Upper lobe of left lung (tissue), 6 donors: ENCODE data around the gene FAM120B. TPM values are rescaled to one million over a fixed set of nuclear protein-coding genes. Genes with fewer than 3 reads are reported as not detected.

Source experiments
- ATAC-seq, 2 donors: fragments of 200-7000 bp; cut with Tn5 transposase; one replicate each; pipeline ENCODE4 v1.9.1; 2022; ENCODE audit warnings: mild to moderate bottlenecking in 2 of 2, moderate library complexity in 2 of 2; ENCODE audit not compliant: low FRiP score in 2 of 2
- DNase-seq, 2 donors: peaks; one replicate each; pipeline ENCODE4 v3.0.0-alpha.2; 2019 to 2020
- H3K27ac ChIP-seq, 4 donors: fragments of 200-600 bp; sonication (generic); one replicate each; pipeline ENCODE4 v1.5.1; 2016 to 2019
- H3K27me3 ChIP-seq, 4 donors: fragments of 200-600 bp; sonication (generic); one replicate each; pipeline ENCODE4 v1.5.1; 2017 to 2019
- H3K36me3 ChIP-seq, 4 donors: fragments of 200-600 bp; sonication (generic); one replicate each; pipeline ENCODE4 v1.5.1; 2016 to 2019
- H3K4me1 ChIP-seq, 4 donors: fragments of 200-600 bp; sonication (generic); one replicate each; pipeline ENCODE4 v1.5.1; 2018 to 2019
- H3K4me3 ChIP-seq, 4 donors: fragments of 200-600 bp; sonication (generic); one replicate each; pipeline ENCODE4 v1.5.1; 2017 to 2019; ENCODE audit warnings: mild to moderate bottlenecking in 2 of 4, moderate library complexity in 1 of 4
- H3K9me3 ChIP-seq, 4 donors: fragments of 200-600 bp; sonication (generic); one replicate each; pipeline ENCODE4 v1.5.1; 2018 to 2019
- CTCF ChIP-seq, 6 experiments: fragments of 450-650 bp in 4 of 6; fragments of 200-600 bp in 2 of 6; sonication (generic) in 2 of 6; IDR thresholded peaks; one replicate each; pipeline ENCODE4 v1.5.1; 2016 to 2019; ENCODE audit warnings: antibody characterized with exemption in 6 of 6
- EP300 ChIP-seq, 4 donors: sonication (generic); formaldehyde crosslinking; IDR thresholded peaks; one replicate each; pipeline ENCODE4 v1.5.1; 2017; ENCODE audit warnings: antibody characterized with exemption in 4 of 4, control low read depth in 2 of 4
- POLR2A ChIP-seq, 4 donors: fragments of 450-650 bp; IDR thresholded peaks; one replicate each; pipeline ENCODE4 v1.5.1; 2016 to 2017; ENCODE audit warnings: antibody characterized with exemption in 4 of 4, mild to moderate bottlenecking in 2 of 4
- POLR2AphosphoS5 ChIP-seq, 2 donors: sonication (generic); formaldehyde crosslinking; IDR thresholded peaks; one replicate each; pipeline ENCODE4 v1.5.1; 2017; ENCODE audit warnings: antibody characterized with exemption in 2 of 2
- WGBS, 2 donors: methylation state at CpG; one replicate each; pipeline ENCODE4 v1.1.5; 2017 to 2018; 5-methylcytosine and 5-hydroxymethylcytosine counted together
- total RNA-seq, 6 donors: library from RNA; depleted of rRNA in 4 of 6; stranded (reverse); fragments of >200 nt in 4 of 6; gene quantifications; one replicate each; pipeline versions ENCODE4 v1.1.0 to v1.2.1, GENCODE V29; 2016 to 2021
- donor health status: DM: no; HTN: no; CAD: no; lungs with moderate emphysema.
- donor health status: DM: no; HTN: yes; CAD: no; lungs with severe emphysema.

Gene FAM120B
- total RNA-seq, 6 donors from 2014 or later: 20.1 to 51.3 (median 28.3) TPM

- H3K4me1 ChIP-seq: peaks cover 21 to 46% (median 28%) of the 10 kb centered on the region in 4 donors
- no peak for TF ChIP-seq EP300 (IDR thresholded peaks at IDR 0.05)
- no peak for TF ChIP-seq POLR2AphosphoS5 (IDR thresholded peaks at IDR 0.05)
- no peak for TF ChIP-seq CTCF (IDR thresholded peaks at IDR 0.05)
- no peak for TF ChIP-seq POLR2A (IDR thresholded peaks at IDR 0.05)
- peak overlapping the region; percentile 92 to 98 (median 96) for H3K27ac ChIP-seq
- H3K27me3 ChIP-seq: no peaks in the 10 kb centered on the region
- H3K4me3 ChIP-seq: peak overlapping the region; percentile 73 to 98 (median 83)
- no peaks in the 10 kb centered on the region for H3K9me3 ChIP-seq
- no peaks in the 10 kb centered on the region for H3K36me3 ChIP-seq
- 7 to 8% methylated on average over 13 to 15 of the region's 15 CpGs for WGBS, 2 donors
- no peak for ATAC-seq
- DNase-seq: no peak
Observed at GRCh38 chr6:170307080-170307545, 555 bp downstream of the FAM120B start.

- Histone ChIP-seq H3K4me3 (no peak overlapping the region), H3K36me3 (no peaks in the 10 kb centered on the region), H3K27me3 (no peaks in the 10 kb centered on the region), H3K4me1 (peaks cover 21 to 57% (median 28%) of the 10 kb centered on the region in 4 donors), H3K27ac (no peak overlapping the region), H3K9me3 (no peaks in the 10 kb centered on the region)
- no peak for ATAC-seq
- WGBS, 2 donors: 88 to 93% methylated on average over 1 of the region's 1 CpG
- no peak for DNase-seq
- TF ChIP-seq EP300 (IDR thresholded peaks at IDR 0.05): no peak
- TF ChIP-seq CTCF (IDR thresholded peaks at IDR 0.05): no peak
- no peak for TF ChIP-seq POLR2A (IDR thresholded peaks at IDR 0.05)
- TF ChIP-seq POLR2AphosphoS5 (IDR thresholded peaks at IDR 0.05): no peak
Observed at GRCh38 chr6:170308761-170309160, 2.2 kb downstream of the FAM120B start.

- H3K4me3 ChIP-seq: no peak overlapping the region
- peaks cover 15 to 52% (median 20%) of the 10 kb centered on the region in 4 donors for H3K4me1 ChIP-seq
- H3K27me3 ChIP-seq: no peaks in the 10 kb centered on the region
- H3K36me3 ChIP-seq: no peaks in the 10 kb centered on the region
- no peaks in the 10 kb centered on the region for H3K9me3 ChIP-seq
- ATAC-seq (no peak), DNase-seq (no peak)
- H3K27ac ChIP-seq: peak overlapping the region in 1 of 4 donors; percentile 20
- 91% methylated on average over 5 of the region's 5 CpGs for WGBS, 2 donors
- TF ChIP-seq POLR2AphosphoS5 (IDR thresholded peaks at IDR 0.05) (no peak), EP300 (IDR thresholded peaks at IDR 0.05) (no peak)
Observed at GRCh38 chr6:170311696-170312095, 5.1 kb downstream of the FAM120B start.

GRCh38 chr6:170312876-170313275 lies 6.3 kb downstream of the FAM120B start:
- H3K27me3 ChIP-seq: no peaks in the 10 kb centered on the region
- no peak for ATAC-seq
- H3K36me3 ChIP-seq: peaks cover 0 to 7% (median 0%) of the 10 kb centered on the region in 4 donors
- H3K4me3 ChIP-seq: no peak overlapping the region
- peaks cover 8 to 52% (median 17%) of the 10 kb centered on the region in 4 donors for H3K4me1 ChIP-seq
- no peak for TF ChIP-seq POLR2AphosphoS5 (IDR thresholded peaks at IDR 0.05)
- no peak for TF ChIP-seq EP300 (IDR thresholded peaks at IDR 0.05)
- no peak for TF ChIP-seq POLR2A (IDR thresholded peaks at IDR 0.05)
- TF ChIP-seq CTCF (IDR thresholded peaks at IDR 0.05): no peak
- DNase-seq: no peak
- peak overlapping the region in 1 of 4 donors; percentile 26 for H3K27ac ChIP-seq
- no peaks in the 10 kb centered on the region for H3K9me3 ChIP-seq
- WGBS, 2 donors: 96 to 98% methylated on average over 2 of the region's 2 CpGs

- 85 to 91% methylated on average over 6 of the region's 6 CpGs for WGBS, 2 donors
- Histone ChIP-seq H3K27ac (no peak overlapping the region), H3K4me3 (no peak overlapping the region), H3K36me3 (peaks cover 0 to 13% (median 0%) of the 10 kb centered on the region in 4 donors), H3K9me3 (no peaks in the 10 kb centered on the region), H3K27me3 (no peaks in the 10 kb centered on the region), H3K4me1 (peaks cover 0 to 49% (median 8%) of the 10 kb centered on the region in 4 donors)
- no peak for TF ChIP-seq POLR2A (IDR thresholded peaks at IDR 0.05)
- no peak for TF ChIP-seq CTCF (IDR thresholded peaks at IDR 0.05)
- no peak for TF ChIP-seq POLR2AphosphoS5 (IDR thresholded peaks at IDR 0.05)
- TF ChIP-seq EP300 (IDR thresholded peaks at IDR 0.05): no peak
- ATAC-seq (no peak), DNase-seq (no peak)
Observed at GRCh38 chr6:170313716-170314295, 7.2 kb downstream of the FAM120B start.
